Kidney tubule cell (primary cell): ENCODE measurements around the gene FOXK1.

Experiments used
- DNase-seq: peaks from one replicate; pipeline ENCODE4 v3.0.0-alpha.2; 2018; ENCODE audit warnings: low spot score

FOXK1 gene

DNA sequence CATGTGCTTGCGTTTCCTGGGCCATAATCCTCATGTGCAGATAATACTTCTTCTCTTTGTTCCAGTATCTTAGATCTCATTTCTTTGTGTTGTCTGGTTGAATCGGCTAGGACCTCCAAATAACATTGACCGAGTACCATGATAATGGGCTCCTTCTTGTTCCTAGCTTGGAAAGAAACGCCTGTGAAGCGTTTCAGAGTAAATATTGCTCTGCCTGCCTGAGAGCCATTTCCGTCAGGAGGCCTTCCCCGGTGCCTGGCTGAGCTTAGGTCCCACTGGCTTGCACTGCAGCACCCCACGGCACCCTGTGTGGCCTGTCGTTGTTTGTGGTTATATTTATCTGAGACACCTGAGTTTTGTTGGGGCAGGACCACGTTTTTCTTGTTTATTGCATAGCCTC, 17.7 kb downstream of the FOXK1 start:
- no peak for DNase-seq

DNA sequence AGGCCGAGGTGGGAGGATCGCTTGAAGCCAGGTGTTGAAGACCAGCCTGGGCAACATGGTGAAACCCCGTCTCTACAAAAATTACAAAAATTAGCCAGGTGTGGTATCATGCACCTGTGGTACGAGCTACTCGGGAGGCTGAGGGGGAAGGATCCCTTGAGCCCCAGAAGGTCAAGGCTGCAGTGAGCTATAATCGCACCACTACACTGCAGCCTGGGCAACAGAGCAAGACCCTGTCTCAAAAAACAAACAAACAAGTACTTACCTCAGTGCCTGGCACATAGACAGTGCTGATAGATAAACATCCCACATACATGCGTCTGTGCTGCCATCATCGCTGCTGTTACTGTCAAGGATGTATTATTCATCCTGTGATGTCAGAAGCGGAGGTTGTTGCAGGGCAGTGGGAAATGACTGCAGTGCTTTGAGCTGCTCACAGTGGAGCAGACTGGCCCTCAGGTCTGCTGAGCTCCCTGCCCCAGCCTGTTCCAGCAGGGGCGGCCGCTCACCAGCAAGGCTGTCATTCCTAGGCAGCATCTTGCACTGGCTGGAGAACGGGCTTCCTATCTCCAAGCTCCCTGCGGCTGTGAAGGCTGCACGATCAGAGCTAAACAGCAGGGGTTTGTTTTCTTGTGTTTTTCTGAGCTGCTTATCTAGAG, 18.6 kb downstream of the FOXK1 start:
- DNase-seq: peak; percentile 17

DNA sequence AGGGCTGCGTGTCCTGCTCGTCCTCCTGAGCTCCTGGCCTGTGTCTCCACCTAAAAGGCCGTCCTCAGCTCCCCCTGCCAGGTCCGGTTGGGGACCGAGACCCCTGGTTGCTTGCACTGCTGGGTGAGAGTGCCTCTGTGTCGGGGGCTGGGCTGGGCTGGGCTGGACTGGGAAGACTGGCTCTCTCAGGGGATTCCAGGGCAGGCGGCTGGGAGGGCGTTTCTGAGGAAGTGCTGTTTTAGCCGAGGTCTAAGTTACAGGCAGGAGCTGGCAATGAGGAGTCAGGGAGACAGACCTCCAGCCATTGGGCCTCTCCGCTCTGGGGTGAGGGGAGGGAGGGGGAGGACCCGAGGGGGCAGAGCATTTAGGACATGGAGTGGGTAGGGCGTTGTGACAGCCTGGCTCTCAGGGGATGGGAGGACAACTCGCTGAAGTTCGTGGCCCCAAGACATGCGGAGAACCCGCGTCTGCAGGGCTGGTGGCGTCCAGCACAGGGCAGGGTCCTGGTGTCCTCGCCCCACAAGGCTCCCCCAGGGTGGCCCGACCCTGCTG, 20.9 kb downstream of the FOXK1 start:
- DNase-seq: no peak

DNA sequence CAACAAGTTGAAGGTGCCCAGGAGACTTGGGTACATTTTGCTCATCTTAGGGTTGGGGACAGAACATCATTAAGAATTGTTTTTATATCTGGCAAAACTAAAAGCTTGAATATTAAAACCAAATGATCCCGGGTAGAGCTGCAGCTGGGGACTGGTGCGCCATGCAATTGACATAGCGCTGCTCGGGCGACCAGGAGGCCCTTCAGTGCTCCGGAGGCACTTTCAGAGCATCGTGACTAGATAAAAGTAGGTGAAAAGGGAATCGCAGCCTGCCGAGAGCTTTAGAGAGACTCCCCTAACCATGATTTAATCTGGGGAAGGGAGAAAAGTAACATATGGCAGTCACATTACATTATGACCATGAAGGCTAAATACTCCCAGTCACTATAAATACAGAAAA, 21.4 kb downstream of the FOXK1 start:
- DNase-seq: no peak

DNA sequence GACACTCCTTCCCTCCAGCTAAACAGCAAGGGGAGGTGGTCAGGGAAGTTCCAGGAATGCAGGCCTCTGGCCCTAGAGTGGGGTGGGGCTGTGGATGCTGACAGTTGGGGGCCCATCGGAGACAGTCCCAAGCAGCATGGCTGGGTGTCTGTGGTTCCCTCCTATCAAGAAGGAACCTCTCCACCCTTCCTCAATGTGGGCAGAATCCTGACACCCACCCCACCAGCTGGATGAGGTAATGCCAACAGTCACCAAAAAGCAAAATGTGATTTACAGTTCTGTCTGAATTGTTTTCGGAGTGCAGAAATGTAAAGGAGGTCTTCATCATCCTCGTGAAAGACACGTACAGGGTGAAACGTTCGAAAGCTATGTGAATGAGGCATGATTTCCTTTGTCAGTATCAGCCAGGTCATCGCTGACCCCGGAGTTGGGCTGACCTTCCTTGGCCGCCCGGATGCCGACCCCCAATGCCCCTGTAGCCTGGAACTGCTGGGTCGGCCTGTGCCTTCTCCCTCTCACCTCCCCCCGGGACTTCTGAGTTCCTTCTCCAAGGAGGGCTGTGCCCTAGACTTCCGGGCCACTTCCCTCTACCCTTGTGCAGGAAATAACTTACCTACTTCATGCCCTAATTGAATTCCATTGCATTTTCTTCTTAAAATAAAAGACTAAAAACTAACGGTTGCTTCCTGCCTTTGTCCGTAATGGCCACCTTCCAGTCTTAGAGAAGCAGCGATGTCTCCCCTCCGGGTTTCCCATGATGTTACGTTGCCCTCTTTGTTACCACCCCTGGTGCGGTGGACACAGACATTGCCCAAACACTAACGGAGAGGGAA, 24.5 kb downstream of the FOXK1 start:
- DNase-seq: no peak

DNA sequence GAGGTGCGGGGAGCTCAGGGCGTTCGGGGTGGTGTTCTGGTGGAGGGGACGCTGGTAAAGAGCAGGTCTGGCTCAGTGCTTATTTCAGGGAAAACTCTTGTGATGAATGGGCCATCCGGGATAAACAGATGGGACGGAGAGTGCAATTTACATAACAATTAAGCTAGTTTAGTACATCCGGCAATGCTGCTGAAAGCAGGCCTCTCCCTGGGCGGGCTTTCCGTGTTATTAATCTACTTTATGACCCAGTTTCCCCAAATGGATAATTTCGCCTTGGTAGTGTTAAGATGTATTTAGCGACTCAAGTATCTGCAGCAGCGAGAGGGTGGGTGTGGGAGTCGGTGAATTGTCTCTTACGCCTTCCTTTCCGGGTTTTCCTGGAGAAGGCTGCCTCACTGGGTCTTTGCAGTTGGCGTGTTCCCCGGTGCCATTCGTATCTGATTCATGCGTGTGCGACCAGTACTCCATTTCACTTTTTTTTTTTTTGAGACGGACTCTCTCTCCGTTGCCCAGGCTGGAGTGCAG, 25.2 kb downstream of the FOXK1 start:
- no peak for DNase-seq

DNA sequence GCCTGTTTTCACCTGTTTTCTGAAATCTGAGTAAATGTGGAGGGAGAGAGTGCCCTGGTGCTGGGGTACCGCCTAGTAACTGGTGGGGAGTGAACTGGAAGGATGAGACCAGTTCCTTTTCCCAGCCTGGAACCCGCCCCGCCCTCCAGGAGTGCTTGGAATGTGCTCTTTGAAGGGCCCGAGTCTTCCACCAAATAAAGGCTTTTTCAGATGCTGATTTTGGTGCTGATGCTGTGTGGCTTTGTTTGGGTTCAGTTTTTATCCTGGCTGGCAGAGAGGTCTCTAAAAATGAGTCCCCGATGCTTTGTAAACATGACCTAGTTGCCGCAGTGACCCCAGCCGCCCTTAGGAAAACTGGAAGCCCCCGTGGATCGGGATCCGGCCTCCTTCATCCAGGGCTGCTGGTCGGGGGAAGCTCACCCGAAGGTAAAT, 25.9 kb downstream of the FOXK1 start:
- DNase-seq: no peak

DNA sequence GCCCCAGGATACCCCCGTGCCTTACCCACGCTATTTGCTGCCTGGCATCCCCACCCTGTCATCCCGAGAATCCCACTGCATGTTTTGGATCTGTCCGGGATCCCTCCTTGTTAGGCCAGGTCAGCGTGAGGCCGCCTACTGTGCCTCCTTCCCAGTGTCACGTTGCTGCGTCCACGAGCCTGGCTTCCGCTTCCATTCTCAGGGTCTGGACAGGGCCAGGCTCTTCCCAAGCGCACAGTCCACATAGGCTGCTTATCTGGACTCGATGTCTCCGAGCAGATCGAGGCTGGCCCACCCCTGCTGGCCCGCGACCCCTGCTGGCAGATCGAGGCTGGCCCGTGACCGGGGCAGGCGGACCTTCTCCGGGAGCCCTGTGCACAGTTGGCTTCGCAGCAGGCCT, 27.1 kb downstream of the FOXK1 start:
- no peak for DNase-seq

DNA sequence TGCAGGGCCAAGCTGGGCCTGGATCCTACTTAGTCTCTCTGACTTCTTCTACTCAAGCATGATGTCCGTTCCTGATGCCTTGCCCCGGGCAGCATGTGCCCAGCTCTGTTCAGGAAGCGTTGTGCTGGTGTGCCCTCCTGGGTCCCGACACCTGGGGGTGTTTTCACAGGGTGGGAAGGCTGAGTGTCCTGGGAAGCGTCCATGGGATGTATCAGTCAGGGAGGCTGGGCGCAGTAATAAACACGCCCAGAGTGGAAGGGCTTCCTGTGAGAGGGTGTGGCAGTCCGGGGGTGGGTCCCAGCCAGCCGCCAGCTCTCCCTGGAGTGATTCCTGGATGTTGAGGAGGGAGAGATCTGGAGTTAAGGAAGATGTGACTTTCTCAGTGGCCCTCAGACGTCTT, 29.0 kb downstream of the FOXK1 start:
- no peak for DNase-seq

DNA sequence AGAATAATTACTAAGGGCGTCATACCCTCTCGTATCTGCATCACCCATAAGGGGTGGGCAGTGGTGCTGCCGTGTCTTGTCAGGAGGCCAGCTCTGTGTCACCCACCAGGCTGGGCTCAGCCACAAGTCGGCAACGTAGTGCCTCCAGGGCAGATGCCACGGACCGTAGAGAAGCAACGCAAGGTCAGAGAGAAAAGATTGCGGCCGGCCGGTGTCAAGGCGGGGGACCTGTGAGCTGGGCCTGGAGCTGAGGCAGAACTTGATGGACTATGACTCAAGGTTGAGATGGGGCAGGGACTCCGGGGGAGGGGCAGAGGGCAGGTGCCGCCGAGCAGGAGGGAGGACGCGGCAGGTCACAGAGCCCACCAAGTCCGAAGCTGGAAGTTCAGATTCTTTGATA, 29.5 kb downstream of the FOXK1 start:
- no peak for DNase-seq

DNA sequence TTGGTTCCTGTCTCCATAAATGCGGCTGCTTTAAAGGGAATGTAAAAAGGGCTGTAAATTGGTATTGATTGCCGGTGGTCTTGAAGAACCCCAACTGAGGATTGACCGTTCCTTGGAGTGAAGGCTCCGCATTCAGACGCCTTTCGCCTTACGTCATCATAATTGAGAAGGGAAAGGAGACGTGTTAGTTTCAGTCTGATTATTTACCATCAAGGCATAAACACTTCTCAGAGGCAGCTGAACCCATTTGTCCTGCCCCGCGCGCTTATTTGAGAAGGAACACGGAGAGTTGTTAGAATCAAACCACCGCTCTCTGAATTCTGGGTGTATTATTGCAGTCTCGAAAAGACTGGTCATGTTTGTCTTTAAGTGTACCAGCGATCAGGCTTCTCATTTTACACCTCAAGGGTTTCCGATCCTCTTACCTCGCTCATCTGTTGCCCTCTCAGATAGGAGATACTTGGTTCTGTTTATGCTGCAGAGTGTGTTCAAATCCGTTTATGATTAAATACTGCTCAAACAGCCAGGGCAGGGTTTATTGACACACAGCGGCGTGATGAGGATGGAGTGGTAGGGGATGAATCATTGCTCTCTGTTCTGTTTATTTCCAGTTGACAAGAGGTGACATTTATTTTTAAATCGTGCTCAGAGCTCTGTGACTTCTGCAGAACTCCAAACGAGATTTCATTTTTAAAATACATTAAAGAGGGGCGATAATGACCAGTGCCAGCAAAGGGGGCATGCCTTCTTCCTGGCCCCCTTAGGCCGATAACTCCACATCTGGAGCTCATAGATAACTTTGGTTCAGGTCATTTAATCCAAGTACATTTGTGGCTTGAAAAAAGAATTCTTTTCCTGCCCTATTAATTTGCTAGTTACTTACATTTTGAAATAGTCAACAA, 30.4 kb downstream of the FOXK1 start:
- peak; percentile 42 for DNase-seq

DNA sequence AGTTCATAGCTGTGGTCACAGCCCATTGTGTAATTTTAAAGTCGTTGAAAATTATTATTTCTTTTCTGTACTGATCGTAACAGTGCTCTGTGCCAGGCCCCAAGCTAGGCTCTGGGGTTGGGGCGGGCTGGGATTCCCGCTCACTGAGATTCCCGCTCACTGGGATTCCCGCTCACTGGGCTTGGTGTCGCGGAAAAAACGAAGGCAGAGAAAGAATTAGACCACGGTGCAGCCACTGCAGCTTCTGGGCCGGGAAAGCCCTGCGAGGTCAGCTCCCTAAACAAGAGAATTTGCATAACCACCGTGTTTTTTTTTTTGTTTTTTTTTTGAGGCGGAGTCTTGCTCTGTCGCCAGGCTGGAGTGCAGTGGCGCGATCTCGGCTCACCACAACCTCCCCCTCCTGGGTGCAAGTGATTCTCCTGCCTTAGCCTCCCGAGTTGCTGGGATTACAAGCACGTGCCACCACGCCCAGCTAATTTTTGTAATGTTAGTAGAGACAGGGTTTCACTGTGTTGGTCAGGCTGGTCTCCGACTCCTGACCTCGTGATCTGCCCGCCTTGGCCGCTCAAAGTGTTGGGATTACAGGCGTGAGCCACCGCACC, 31.2 kb downstream of the FOXK1 start:
- no peak for DNase-seq

DNA sequence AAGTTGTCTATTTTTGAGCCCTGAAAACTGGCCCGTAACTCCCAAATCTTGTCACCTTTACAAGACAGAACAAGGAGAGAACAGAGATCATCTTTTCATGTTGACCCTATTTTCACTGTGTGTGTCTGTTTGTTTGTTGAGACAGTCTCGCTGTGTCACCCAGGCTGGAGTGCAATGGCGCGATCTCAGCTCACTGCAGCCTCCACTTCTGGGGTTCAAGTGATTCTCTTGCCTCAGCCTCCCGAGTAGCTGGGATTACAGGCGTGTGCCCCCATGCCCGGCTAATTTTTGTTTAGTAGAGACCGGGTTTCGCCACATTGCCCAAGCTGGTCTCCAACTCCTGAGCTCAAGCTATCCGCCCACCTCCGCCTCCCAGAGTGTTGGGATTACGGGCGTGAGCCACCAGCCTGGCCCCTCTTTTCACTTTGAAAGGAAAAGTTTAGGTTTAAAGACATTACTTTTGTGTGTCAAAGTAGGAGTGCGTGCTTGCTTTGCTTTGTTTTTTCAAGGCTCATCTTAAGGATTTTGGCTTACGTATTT, 32.1 kb downstream of the FOXK1 start:
- no peak for DNase-seq

DNA sequence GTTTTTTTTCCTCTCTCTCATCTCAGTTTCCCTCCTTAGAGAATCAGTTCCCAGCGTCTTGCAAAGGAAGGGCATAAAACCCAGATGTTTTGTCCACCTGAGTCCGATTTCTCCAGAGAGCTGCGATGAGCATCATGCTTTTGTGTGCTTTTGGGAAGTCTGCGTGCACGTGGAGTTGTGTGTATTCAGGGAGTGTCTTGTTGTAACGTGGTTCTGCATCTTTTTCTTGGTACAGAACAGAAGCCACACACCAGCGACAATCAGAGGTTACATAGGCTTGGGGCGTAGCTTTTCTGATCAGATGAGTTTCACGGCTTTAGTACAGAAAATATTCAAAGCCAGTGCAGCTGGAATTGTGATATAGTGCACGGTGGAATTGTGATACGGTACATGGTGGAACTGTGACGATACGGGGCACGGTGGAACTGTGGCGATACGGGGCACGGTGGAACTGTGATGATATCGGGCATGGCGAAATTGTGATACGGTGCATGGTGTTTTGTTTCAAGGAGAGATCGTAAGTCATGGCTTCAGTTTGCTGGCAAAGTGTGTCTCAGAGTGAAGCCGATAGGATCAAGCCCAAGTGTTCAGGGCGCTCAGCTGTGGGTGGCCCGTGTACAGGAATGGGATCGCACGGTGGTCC, 32.8 kb downstream of the FOXK1 start:
- DNase-seq: no peak

DNA sequence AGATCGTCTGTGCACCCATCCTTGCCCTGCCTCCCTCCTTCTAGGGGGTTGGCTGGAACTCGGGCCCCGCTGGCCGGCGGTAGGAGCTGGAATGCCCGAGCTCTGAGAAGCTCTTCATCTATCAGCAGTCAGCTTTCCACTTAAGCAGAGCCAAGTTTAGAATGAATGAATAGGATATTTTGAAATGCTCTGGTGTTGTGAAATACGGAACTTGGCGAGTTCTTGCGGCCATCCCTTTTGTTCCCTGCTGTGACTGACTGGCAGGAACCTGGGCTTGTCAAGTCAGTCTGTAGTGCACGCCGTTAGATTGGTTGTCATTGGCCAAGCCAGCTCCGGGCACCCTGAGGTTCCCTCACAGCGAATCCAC, 33.3 kb downstream of the FOXK1 start:
- no peak for DNase-seq

DNA sequence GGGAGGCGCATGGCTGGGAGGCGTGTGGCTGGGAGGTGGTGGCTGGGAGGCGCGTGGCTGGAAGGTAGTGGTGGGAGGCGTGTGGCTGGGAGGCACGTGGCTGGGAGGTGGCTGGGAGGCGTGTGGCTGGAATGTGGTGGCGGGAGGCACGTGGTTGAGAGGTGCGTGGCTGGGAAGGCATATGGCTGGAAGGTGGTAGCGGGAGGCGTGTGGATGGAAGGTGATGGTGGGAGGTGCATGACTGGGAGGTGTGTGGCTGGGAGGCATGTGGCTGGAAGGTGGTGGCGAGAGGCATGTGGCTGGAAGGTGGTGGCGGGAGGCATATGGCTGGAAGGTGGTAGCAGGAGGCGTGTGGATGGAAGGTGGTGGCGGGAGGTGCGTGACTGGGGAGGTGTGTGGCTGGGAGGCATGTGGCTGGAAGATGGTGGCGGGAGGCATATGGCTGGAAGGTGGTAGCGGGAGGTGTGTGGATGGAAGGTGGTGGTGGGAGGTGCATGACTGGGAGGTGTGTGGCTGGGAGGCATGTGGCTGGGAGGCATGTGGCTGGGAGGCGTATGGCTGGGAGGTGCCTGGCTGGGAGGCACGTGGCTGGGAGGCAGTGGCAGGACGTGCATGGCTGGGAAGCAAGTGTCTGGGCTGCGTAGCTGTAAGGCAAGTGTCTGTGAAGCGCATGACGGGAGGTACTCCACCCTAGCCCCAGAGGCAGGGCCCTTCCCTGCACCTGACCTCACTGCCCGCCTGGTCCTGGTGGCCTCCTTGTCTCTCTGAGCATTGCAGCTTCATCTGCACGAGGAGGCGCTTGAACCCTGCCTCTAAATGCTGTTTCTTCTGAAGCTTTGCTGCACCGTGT, 35.1 kb downstream of the FOXK1 start:
- DNase-seq: no peak

DNA sequence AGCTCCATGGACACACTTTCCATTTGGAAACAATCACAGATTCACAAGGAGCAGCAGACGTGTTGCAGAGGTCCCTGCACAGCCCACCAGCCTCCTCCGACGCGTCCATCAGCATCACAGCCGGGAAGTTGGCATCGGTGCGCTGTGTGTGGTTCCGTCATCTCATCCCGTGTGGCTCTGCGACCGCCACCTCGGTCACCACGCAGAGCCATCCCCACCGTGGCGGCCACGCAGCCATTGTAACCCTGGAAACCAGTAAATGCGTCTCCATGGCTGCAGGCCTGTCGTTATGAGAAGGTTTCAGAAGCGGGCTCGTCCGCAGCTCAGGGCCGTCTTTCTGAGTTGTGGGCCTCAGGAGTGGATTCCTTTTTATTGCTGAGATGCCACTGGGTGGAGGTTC, 36.0 kb downstream of the FOXK1 start:
- DNase-seq: no peak

DNA sequence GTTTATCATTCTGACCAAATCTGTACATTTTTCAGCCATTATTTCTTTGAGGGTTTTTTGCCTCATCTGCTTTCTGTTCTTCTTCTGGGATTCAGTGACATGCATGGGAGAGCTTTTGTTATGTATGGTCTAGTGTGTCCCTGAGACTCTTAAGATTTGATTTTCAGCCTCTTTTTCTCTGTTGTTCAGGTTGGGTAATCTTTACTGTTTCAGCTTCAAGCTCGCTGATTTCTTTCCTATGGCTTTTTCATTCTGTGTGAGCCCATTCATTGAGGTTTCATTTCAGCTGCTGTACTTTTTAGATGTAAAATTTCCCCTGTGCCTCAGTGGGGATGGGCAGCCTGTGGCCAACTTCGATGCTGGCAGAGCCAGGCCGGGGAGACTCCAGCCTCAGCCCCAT, 38.1 kb downstream of the FOXK1 start:
- DNase-seq: no peak

DNA sequence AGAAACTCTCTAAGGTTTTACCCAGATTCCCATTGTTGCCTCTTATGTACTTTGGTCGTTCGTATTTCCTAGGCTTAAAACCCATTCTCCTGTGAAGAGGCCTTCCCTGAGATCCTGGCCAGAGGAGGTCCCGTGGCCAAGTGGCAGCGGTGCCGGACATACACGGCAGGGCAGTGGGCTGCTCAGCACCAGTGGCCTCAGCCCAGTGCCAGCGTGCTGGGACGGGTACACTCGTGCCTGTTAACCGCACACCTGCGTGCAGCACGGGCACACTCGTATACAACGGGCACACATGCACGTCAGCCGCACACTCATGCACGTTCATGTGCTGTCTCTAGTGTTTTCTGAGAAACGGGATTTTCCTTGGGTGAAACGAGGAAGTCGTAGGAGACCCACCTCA, 40.2 kb downstream of the FOXK1 start:
- no peak for DNase-seq
